Calu3 (cell line): ENCODE data around the gene PRKD3. TPM values are rescaled to one million over a fixed set of nuclear protein-coding genes. Genes with fewer than 3 reads are reported as not detected.

Experiments
- BruUV-seq: library from RNA; stranded (reverse); fragments of 400-500 nt; replicated peaks from 2 replicates; lab custom pipeline; 2021; lab: Mats Ljungman, UMichigan
- CTCF ChIA-PET: fragments of 300-600 bp; sonication (Branson Sonifier 250); formaldehyde crosslinking; loops from one replicate; lab custom pipeline; 2022; ENCODE audit warnings: antibody characterized with exemption; lab: Charles Lee
- DNase-seq: peaks from one replicate; pipeline ENCODE4 v3.0.0; 2022
- H3K27ac Mint-ChIP-seq: one replicate; pipeline ENCODE4 v1.8.0; 2022; ENCODE audit warnings: mixed read lengths; ENCODE audit not compliant: unreplicated experiment
- H3K27me3 Mint-ChIP-seq: one replicate; pipeline ENCODE4 v1.8.0; 2022; ENCODE audit warnings: mixed read lengths; ENCODE audit not compliant: unreplicated experiment
- H3K36me3 Mint-ChIP-seq: one replicate; pipeline ENCODE4 v1.8.0; 2022; ENCODE audit warnings: mild to moderate bottlenecking, moderate library complexity, mixed read lengths; ENCODE audit not compliant: insufficient read depth, unreplicated experiment
- H3K4me1 Mint-ChIP-seq: one replicate; pipeline ENCODE4 v1.8.0; 2022; ENCODE audit warnings: mild to moderate bottlenecking, low read depth, mixed read lengths; ENCODE audit not compliant: unreplicated experiment
- H3K4me3 Mint-ChIP-seq: one replicate; pipeline ENCODE4 v1.8.0; 2022; ENCODE audit warnings: mild to moderate bottlenecking, low read depth, moderate library complexity, mixed read lengths; ENCODE audit not compliant: unreplicated experiment
- H3K9me3 Mint-ChIP-seq: one replicate; pipeline ENCODE4 v1.8.0; 2022; ENCODE audit warnings: low read depth, mixed read lengths; ENCODE audit not compliant: unreplicated experiment
- intact Hi-C: fragments of 100-400 bp; cut with micrococcal nuclease; formaldehyde crosslinking; loops from one replicate; pipeline ENCODE4 v1.10.0; 2022; ENCODE audit not compliant: unreplicated experiment
- total RNA-seq: library from RNA; stranded (reverse); gene quantifications from 2 replicates; pipeline ENCODE4 v1.2.3, GENCODE V29; 2022
- TF ChIP-seq, protein P1 (sequence below): fragments of 200-600 bp; IDR thresholded peaks from one replicate; pipeline ENCODE4 v1.8.0; 2022; ENCODE audit warnings: antibody characterized with exemption; ENCODE audit not compliant: unreplicated experiment

Gene PRKD3
- total RNA-seq, 1 experiment from 2014 or later = 33.4 TPM

DNA sequence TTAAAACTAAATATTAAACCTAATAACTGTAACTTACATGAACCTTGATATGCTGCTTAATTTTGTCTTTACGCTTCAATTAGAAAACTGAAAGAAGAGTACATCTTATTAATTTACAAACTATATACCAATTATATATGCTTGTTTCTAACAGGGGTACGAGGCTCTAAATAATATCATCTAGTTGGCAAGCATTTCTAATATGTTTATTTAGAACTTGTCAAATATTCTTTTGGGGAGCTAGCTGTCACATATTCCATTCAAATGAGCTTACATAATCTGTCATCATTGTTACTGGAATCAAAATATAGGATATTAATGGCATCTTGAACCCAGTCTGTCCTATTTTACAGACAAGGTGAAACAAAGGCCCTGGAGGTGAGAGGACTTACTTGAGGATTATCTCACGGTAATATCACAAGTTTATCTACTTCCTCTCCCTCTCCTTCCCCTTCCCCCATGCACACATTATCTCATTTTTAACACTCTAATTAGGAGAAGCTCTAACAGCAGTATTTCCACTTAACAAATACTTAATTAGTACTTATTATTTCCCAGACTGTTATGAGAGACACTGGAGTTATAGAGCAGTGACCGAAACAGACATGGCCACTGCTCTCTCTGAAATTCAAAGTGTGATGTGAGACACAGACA, 3.5 kb downstream of the PRKD3 start:
- peaks cover 24% of the 10 kb centered on the region for H3K36me3 Mint-ChIP-seq
- intact Hi-C loops = no loop called here
- no peak for DNase-seq
- H3K27ac Mint-ChIP-seq = no peak overlapping the region
- CTCF ChIA-PET = no interaction called here
- no peaks in the 10 kb centered on the region for H3K9me3 Mint-ChIP-seq
- H3K27me3 Mint-ChIP-seq = peaks cover 6% of the 10 kb centered on the region
- H3K4me1 Mint-ChIP-seq = peaks cover 34% of the 10 kb centered on the region
- BruUV-seq = no TSS peak
- TF ChIP-seq, protein P1, sequence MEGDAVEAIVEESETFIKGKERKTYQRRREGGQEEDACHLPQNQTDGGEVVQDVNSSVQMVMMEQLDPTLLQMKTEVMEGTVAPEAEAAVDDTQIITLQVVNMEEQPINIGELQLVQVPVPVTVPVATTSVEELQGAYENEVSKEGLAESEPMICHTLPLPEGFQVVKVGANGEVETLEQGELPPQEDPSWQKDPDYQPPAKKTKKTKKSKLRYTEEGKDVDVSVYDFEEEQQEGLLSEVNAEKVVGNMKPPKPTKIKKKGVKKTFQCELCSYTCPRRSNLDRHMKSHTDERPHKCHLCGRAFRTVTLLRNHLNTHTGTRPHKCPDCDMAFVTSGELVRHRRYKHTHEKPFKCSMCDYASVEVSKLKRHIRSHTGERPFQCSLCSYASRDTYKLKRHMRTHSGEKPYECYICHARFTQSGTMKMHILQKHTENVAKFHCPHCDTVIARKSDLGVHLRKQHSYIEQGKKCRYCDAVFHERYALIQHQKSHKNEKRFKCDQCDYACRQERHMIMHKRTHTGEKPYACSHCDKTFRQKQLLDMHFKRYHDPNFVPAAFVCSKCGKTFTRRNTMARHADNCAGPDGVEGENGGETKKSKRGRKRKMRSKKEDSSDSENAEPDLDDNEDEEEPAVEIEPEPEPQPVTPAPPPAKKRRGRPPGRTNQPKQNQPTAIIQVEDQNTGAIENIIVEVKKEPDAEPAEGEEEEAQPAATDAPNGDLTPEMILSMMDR = no peak
- no peak overlapping the region for H3K4me3 Mint-ChIP-seq

DNA sequence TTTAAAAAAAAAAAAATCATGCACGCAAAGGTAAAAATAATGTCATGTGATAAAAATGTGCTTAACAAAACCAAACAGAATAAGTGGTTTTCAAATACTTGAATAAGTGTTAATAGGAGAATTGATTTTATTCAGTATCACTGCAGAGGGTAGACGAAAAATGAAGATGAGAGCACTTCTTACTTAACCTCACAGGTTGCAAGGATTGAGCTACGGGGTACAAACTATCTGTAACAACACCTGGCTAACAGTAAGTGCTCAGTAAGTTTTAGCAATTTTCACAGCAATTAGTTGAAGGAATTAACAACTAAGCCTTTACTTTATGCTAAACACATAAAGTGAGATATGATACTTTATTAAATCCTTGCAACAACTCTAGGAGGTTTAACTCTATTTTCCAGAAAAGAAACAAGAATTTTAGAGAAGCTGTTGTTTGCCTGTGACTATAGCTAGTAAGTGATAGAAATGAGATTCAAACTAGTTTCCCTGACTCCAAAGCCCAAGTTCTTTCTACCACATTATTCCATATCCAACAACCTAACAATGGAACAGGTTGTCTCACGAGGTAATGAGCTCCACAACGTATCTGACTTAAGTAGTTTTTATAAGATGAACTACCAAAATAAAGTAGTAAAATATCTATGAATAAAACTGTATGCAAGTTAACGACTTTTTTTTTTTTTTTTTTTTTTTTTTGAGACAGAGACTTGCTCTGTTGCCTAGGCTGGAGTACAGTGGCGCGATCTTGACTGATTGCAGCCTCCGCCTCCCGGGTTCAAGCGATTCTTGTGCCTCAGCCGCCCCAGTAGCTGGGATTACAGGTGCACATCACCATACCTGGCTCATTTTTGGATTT, 4.7 kb downstream of the PRKD3 start:
- no TSS peak for BruUV-seq
- Mint-ChIP-seq H3K9me3 (no peaks in the 10 kb centered on the region), H3K36me3 (peaks cover 16% of the 10 kb centered on the region), H3K27ac (no peak overlapping the region), H3K4me1 (peaks cover 25% of the 10 kb centered on the region), H3K4me3 (no peak overlapping the region), H3K27me3 (no peaks in the 10 kb centered on the region)
- TF ChIP-seq, protein P1 = no peak
- DNase-seq = no peak
- intact Hi-C loops = loop anchor here (1.0 kb wide), 1 partner anchor 9 kb away; no protein-coding TSS in a partner anchor
- CTCF ChIA-PET = interaction anchor here (0.7 kb wide), 2 partner anchors 359 to 520 kb away, joined by 4 to 6 read pairs; no protein-coding TSS in a partner anchor

DNA sequence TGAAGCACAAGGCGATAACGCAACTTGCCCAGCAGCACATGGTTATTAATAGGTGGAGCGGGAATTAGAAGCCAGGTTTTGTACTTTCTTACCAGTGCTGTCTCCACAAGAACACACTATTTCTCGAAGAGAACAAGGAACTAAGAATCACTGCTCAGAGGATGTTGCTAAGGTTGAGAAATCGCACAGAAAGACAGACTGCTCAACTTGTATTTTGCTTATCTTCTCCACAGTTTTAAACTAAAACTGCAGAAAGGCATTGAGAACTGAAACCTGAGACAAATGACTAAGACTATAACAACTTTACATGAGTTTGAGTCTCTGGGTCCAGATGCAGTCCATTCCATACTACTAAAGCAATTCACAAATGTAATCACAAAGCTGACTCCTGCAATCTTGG, 6.2 kb downstream of the PRKD3 start:
- H3K36me3 Mint-ChIP-seq = peaks cover 3% of the 10 kb centered on the region
- H3K27ac Mint-ChIP-seq = no peak overlapping the region

DNA sequence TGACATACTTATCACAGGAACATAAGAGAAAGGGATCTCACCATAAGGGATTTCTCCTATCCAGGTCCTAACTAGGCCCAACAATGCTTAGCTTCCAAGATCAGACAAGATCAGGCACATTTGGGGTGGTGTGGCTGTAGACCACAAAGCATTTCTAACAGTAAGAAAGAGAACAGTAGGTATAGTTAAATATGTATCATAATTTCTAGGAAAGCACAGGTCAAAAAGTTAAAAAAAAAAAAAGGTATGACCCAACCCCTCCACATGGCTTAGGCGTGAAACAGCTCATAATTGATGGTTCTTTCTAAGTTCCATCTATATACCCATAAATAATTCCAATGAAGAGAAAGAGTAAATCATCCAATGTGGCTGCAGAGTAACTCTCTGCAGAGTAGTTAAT, 6.9 kb downstream of the PRKD3 start:
- intact Hi-C loops = no loop called here
- no peak overlapping the region for H3K4me3 Mint-ChIP-seq
- DNase-seq = no peak
- H3K4me1 Mint-ChIP-seq = peaks cover 16% of the 10 kb centered on the region
- H3K36me3 Mint-ChIP-seq = no peaks in the 10 kb centered on the region
- no peaks in the 10 kb centered on the region for H3K9me3 Mint-ChIP-seq
- CTCF ChIA-PET = interaction anchor here (0.7 kb wide), 1 partner anchor 46 kb away, joined by 3 read pairs; no protein-coding TSS in a partner anchor
- no peak overlapping the region for H3K27ac Mint-ChIP-seq
- no peaks in the 10 kb centered on the region for H3K27me3 Mint-ChIP-seq
- no TSS peak for BruUV-seq
- TF ChIP-seq, protein P1 = no peak

More for the DNA sequence above, 6.2 kb downstream of the PRKD3 start:
- H3K4me1 Mint-ChIP-seq = peaks cover 21% of the 10 kb centered on the region
- no TSS peak for BruUV-seq
- TF ChIP-seq, protein P1 = no peak
- no peaks in the 10 kb centered on the region for H3K9me3 Mint-ChIP-seq
- CTCF ChIA-PET = interaction anchor here (0.7 kb wide), 1 partner anchor 45 kb away, joined by 3 read pairs; no protein-coding TSS in a partner anchor
- H3K4me3 Mint-ChIP-seq = no peak overlapping the region
- no peaks in the 10 kb centered on the region for H3K27me3 Mint-ChIP-seq
- intact Hi-C loops = no loop called here
- DNase-seq = no peak
